Muscle of arm (tissue), 12 donors: ENCODE measurements around the gene CD101. TPM values are rescaled to one million over a fixed set of nuclear protein-coding genes. Genes with fewer than 3 reads are reported as not detected.

Source experiments
- DNase-seq: peaks from one replicate; pipeline ENCODE4 v3.0.0-alpha.2; 2013
- polyA plus RNA-seq, 12 donors: library from polyadenylated mRNA; unstranded; fragments of 120-200 nt; gene quantifications; one replicate each; pipeline ENCODE4 v1.2.1, GENCODE V29; 2013; ENCODE audit not compliant: insufficient read length in 12 of 12

The CD101 gene
- polyA plus RNA-seq, 12 donors: 3.2 to 31.0 (median 5.0) TPM; not detected in 1

DNA sequence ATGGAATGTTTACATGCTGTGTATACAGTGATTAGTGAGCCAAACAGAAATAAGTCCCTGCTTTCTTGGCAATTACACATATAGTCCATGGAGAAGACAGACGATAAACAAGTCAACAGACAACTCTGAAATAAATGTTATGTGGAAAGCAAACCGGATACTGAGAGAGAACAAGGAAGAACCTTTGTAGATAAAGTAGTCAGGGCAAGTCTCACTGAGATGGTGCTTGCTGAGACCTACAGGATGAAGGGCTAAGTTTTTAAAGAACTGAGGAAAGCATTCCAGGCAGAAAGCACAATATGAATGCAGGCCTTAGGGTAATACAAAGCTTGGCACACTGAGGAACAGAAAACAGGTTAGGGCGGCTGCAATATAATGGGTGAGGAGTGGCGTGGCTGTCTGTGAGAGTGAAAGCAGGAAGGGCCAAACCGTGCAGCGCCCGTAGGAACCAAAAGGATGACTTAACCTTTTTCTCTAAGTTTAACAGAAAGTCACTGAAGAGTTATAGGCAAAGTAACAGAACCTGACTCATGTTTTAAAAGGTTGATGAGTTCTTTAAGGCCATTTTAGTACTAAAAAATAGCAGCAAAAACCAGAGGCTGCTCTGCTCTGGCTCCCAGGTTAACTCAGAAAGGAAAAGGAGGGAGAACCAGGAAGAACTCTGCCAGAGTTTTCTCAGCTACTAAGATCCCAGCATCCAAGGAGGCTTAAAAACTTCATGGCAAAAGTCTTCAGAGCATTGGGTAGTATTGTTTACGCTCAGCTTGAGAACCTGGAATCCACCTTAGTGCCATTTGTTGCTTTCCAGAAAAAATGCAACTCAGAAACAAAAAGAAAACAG lies 49.9 kb downstream of the CD101 start:
- no peak for DNase-seq

DNA sequence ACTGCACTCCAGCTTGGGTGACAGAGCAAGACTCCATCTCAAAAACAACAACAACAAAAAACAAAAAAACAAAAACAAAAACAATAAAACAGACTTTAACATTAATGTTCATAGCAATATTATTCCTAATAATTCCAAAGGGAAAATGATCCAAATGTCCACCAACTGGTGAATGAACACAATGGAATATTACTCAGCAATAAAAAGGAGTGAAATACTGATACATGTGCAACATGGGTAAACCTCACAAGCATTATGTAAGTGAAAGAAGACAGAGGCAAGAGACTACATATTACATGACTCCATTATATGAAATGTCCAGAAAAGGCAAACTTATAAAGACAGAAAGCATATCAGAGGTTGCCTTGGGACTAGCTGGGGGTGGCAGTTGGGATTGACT lies 52.5 kb downstream of the CD101 start:
- no peak for DNase-seq

- DNase-seq: no peak
These were observed 57.2 kb downstream of the CD101 start for GRCh38 chr1:117058810-117059209.

GRCh38 chr1:117059334-117059677 lies 57.7 kb downstream of the CD101 start:
- DNase-seq: no peak

DNA sequence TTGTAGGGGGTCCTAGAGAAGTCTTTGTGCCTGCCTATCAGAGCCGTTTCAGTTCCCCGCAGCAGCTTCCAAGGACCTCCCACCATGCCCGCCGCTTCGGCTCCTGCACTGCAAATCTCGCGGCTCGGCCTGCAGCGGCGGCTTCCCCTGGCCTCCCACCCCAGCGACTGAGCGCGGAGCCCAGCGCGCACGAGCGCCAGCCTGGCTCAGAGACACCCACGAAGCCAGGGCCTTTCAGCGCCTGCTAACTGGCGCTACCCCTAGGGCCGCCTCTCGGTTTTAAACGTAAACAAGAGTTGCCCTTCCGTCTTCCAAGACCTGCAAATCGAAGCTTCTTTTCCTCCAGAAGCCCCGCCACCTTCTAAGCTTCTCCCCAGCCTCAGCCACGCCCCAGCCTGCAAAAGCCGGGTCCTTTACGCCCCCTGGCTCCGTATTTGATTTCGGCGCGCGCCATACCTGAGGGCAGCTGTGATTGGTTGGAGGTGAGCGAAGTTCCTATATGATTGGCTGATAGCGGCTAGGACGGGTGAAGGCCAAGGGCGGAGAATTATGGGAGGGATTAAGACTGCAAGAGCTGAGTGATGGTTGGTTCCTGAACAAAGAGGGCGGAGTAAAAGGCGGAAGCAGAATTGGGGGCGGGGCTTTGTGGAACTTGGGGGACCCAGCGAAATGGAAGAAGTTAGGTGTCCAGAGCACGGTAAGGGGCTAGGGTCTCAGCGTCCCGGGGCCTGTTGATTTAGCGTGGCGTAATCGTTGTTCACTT lies 58.3 kb downstream of the CD101 start, which contains the start of gene TTF2:
Gene TTF2 (plus strand): TSS at position 649 of the 763 bp plus-strand sequence. CDS start 21 bp downstream, at position 670.
- DNase-seq: peak; percentile 98

DNA sequence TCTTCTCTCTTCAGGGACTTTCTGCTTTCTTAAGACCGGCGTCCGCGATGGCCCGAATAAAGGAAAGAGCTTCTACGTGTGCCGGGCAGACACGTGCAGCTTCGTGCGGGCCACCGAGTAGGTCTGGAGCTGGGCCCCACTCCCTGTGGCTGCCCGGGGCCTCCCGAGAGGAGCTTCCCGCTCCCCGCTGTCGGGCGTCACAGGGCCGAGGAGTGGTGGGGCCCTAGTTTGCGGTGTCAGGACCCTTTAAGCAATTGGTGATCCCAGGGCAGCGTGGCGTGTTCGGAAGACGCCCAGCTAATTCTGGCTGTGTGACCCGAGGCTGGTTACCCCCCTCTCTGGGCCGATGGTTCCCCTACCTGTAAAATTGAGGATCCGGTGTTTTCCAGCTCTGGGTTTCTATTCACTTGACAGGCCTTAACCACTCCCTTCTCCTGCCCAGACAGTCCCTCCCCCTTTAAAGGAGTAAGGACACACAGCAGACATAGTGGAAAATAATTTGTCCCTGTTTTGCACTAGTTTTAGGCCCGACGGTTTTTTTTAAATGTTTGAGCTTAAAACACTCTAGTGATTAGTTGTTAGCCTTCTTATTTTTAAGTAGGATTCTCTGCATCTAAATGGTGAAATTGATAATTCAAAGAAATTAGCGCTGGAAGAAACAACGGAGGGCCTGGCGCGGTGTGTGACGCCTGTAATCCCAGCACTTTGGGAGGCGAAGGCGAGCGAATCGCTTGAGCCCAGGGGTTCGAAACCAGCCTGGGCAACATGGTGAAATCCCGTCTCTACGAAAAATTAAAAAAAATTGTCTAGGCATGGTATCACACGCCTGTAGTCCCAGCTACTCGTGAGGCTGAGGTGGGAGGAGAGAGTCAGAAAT lies 59.1 kb downstream of the CD101 start:
- no peak for DNase-seq

DNA sequence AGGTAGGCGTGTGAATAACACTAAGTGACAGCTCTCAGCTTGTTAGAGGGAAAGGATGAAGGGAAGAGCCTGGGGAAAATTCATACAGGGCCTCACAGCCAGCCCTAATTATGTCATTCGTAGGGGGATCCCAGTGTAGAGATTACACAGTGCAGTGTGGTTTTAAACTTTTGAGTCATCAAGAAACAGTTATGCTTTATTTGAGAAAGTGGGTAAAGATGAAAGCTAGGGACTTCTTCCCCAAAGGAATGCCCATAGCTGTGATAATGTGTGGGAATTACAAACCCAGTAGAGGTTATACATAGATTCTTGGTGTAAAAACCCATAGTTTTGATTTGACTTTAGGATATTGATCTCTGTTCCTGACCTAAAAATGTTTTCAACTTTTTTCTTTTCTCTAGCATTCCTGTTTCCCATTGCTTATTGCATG lies 60.4 kb downstream of the CD101 start:
- DNase-seq: no peak

DNA sequence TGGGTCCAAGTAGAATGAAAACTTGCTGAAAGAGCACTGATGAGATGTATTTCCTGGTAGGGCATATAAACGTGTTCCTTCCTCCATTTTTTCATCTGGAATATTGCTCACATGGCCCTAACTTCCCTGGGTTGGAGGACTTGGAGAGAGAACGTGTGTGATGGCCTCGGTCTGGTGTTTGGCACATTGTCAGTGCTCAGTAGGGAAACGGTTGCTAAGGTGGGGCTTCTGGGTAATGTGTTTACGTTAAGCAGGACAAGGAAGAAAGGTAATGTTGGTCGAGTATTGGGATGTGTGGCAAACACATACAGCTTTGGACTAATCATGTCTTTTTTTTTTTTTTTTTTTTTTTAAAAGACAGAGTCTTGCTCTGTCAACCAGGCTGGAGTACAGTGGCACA lies 64.8 kb downstream of the CD101 start:
- DNase-seq: no peak

DNA sequence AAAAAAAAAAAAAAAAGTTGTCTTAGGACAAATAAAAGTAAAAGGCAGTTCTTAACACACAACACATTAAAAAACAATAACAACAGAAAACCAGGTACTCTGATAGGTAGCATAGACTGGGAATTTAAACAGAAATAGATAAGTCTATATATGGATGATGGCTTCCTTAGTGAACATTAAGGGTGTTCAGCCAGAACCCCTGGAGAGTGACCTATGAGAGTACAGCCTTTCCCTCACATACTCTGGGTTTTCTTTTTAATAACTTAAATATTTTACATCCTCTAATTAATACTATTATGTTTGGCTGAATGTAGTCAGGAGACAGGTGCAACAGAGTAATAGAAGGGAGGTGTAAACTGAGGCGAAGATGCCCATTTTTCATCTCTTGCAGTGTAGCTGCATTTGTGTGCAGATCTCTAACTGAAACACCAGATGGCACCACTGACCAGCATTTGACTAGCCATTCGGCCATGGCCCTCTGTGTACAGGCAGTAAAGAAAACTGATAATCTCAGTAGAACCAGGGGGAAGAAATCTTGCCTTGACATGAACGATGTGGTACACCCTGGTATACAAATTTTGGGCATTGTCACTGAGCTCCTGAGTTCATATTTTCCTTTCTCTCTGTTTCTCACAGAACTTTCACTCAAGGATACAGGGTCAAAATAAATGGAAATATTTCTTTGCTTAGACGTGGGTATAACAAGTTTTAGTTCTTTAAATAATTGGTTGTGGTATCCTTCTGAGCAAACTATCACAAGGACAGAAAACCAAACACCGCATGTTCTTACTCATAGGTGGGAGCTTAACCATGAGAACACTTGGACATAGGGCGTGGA lies 66.2 kb downstream of the CD101 start:
- DNase-seq: peak; percentile 61

DNA sequence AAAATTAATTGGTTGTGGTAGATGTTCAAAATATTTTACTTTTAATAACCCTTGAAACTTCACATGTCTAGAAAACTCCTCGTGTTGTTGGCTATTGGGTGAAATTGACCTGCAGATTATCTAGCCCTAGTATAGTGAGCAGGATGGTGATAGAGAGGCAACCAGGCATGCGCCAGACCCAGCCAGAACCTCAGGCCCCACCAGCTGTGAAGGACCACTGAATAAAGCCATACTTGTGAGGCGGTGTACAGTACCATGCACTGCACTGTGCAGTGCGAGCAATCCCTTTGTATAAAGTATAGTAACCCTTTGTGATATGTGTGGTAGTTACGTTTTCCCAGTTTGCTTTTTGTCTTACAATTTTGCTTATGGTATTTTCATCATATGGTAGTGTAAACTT lies 67.0 kb downstream of the CD101 start:
- no peak for DNase-seq

DNA sequence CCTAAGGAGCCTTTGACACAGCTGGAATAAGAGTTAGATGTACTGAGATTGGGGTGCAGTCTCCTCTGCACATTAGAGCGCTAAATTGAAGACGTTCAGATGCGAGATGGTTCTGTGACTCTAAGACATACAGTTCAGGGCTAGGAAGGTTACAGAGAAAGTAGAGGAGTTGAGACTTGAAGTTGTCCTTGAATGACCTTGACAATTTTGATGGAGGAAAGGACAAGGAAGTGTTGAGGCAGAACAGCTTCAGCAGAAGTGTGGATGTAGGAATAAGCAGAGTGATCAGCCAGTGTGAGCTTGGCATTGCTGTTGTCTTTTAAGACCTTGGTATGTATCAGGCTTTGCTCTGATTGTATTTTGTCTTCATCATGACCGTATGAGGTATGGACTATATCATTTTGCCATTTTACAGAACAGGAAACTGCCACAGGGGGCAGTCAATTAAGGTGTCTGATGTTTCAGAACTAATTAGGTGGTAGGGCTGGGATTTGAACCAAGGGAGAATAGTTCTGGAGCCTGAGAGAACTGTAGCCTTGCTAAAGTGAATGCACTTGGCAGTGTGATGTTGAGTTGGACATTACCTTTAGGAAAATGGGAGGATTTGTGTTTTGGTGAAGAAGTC lies 67.8 kb downstream of the CD101 start:
- no peak for DNase-seq

GRCh38 chr1:117070124-117070523 lies 68.6 kb downstream of the CD101 start:
- no peak for DNase-seq

GRCh38 chr1:117076648-117077047 lies 75.1 kb downstream of the CD101 start:
- no peak for DNase-seq

DNA sequence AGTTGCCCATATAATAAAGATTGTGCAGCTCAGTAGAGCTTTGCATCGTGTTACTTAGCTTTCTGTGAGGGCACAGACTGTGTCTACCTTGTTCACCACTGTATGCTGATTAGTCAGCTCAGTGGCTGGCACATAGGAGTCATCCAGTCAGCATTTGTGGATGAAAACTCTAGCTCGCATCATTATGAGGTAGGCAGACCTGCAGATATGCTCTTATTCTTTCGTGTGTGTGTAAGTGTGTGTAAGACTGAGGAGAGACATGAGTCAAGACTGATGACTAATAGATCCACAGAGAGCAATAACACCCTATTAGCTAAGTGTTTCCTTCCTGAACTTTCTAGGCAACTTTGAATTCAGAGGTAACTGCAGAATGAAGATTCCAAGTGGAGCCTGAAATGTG lies 75.7 kb downstream of the CD101 start:
- no peak for DNase-seq

DNA sequence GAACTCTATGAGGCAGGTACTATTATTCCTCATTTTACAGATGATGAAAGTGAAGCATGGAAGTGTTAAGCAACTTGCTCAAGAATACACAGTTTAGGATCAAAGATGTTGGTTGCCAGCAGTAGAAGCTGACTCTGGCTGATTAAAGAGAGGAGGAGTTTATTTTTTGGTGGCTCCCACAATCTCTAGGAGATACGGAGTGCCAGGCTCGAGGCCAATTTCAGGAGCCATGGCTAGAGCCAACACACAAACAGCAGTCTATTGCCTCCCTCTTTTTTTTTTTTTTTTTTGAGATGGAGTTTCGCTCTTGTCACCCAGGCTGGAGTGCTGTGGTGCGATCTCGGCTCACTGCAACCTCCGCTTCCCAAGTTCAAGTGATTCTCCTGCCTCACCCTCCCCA lies 78.2 kb downstream of the CD101 start:
- no peak for DNase-seq

DNA sequence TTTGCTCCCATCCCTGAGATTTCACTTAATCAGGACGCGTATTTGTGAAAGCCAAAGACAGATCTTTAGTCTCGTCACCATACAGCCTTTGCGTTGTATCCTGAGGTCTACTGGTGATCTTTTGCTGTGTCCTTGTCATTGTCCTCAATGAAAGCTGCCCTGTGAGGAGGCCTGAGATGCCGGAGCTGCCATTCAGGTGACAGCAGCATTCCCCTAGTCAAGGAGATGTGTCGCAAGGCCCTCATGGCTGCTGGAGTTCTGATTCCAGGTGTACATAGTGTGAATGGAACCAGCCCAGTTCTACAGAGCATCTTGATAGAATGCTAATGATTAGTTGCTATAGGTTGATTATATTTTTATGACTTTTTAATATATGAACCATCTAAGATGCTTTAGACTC lies 82.7 kb downstream of the CD101 start:
- DNase-seq: no peak
